HG03571 (cell line): ENCODE data around the gene ROBO1.

Experiments
- ATAC-seq: cut with Tn5 transposase; IDR thresholded peaks from one replicate; pipeline ENCODE4 v1.9.1; 2021; ENCODE audit not compliant: unreplicated experiment

ROBO1 gene

GRCh38 chr3:79097964-79098660, 669.7 kb downstream of the ROBO1 start:
- no peak for ATAC-seq

GRCh38 chr3:79094654-79095053, 673.1 kb downstream of the ROBO1 start:
- no peak for ATAC-seq

- ATAC-seq, result peak; percentile 89
Measured at GRCh38 chr3:79086514-79086913, 681.3 kb downstream of the ROBO1 start.

DNA sequence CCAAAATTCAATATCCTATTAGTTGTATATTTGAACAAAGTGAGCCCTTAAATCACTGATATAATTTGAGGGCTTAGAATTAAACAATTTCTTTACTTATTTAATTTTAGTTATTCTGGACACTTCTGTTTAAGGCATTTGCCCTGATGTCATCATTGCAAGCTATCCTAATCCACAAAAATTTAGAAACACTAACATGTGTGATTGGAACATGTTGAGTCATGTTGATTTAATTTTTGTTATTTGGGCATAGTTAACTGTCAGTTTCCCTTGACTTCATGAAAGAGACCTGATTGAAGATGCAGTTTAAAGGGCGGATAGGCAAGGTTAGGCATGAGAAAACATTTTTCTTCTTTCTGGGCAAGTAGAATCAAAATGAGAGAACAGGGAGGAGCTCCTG, 682.6 kb downstream of the ROBO1 start:
- no peak for ATAC-seq

DNA sequence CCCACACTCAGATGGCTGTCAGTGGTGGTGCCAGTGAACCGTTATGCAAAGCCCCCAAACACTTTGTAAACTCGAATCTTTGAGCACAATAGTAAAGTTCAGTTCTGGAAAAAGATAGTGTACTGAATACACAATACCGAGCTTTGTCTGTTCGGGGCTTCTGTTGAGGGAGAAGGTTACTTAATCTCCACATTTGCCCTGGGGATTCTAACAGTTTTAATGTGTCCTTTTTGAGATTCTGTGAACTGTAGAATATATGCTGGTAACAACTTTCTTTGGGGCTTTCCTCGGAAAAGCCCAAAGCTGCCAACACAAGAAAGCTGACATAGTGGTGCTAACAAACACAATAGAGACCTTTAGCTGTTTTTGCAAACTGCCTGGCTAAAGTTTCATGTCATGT, 686.5 kb downstream of the ROBO1 start:
- ATAC-seq, result no peak

DNA sequence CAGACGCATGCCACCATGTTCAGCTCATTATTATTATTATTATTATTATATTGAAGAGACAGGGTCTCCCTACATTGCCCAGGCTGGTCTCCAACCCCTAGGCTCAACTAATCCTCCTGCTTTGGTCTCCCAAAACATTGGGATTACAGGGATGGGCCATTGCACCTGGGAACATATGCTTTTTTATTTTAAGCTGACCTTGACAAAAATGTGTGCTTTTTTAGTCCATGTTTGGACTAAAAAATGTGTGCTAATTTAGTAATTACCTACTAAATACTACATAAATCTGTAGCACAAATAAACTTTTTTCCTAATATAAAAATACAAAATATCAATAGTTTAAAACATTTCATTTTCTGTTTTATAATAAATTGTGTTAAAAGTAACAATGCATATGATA, 693.2 kb downstream of the ROBO1 start:
- ATAC-seq, result no peak

DNA sequence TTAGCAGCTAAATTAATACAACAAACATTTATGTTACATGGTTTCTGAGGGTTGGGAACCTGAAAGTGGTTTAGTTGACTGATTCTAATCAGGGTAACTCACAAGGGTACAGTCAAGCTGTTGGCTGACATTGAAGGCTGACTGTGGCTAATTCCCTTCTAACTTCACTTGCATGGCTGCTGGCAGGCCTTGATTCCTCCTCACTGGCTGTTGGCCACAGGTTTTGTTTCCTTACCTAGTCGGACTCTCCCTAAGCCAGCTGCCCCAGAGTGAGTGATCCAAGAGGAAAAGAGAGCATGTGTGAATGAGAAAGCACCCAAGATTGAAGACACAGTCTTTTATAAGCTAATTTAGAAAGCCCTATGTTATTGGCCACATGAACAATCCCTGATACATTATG, 700.1 kb downstream of the ROBO1 start:
- no peak for ATAC-seq

GRCh38 chr3:79066481-79066880, 701.3 kb downstream of the ROBO1 start:
- no peak for ATAC-seq

- ATAC-seq, result no peak
Measured at GRCh38 chr3:79063624-79064023, 704.2 kb downstream of the ROBO1 start.

GRCh38 chr3:79057756-79058155, 710.0 kb downstream of the ROBO1 start:
- ATAC-seq, result no peak

DNA sequence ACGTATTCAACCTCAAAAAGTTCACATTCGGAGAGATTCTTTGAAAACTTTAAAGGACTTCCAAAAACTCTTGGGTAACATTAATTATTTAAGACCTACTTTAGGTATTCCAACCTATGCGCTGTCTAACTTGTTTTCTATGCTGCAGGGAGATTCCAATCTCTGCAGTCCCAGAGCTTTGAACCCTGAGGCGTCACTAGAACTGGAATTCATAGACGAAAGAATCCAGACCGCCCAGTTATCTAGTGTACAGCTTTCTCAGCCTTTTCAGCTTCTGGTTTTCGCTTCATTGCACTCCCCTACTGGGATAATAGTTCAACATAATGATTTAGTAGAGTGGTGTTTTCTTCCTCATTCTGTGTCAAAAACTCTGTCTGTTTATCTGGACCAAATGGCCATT, 711.3 kb downstream of the ROBO1 start:
- ATAC-seq, result no peak

DNA sequence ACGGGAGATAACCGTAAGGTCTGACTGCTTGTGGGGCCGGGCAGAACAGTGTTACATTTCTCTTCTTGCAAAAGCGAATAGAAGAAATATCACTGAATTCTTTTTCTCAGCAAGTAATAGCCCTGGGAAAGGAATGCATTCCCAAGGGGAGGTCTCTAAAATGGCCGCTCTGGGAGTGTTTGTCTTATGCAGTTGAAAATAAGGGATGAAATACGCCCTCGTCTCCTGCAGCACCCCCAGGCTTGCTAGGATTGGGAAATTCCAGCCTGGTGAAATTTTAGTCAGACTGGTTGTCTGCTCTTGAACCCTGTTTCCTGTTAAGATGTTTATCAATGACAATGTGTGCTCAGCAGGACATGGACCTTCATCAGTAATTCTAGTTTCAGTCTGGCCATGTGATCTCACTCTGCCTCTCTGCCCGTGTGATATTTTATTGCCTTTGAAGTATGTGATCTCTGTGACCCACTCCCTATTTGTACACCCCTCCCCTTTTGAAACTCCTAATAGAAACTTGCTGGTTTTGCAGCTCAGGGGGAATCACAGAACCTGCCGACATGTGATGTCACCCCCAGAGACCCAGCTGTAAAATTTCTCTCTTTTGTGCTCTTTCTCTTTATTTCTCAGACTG, 715.6 kb downstream of the ROBO1 start:
- ATAC-seq, result no peak

DNA sequence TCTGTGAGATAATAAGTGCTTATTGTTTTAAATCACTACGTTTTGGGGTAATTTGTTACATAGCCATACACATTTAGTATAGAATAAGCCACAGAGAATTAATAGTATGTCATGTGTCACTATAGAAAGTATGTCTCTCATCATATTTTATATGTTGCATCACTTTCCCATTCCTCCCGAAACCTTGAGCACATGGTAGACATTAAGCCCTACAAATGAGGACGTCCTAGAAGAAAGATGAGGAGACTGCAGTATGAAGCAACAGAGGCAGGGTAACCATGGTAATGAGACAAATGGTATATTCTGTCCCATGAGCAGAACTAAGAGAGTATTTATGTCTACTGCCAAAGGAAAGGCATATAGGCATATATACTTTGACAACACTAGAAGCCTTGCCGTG, 720.2 kb downstream of the ROBO1 start:
- no peak for ATAC-seq

DNA sequence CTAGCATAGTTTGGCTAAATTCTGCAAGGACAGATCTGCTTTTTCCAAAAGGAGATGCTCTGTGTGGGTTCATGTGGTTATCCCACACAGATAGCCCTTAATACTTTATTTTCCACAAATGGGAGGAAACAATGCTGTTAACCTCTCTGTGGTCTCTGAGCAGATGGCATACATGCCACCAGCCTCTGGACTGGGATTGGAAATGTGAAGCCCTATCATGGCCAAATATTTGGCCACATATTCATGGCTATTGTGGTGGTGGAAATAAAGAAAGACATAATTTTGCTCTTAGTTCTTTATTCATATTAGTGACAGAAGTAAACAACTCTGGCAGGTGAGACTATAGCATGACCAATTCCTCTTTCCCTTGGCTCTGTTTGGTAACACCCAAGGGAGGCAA, 726.2 kb downstream of the ROBO1 start:
- ATAC-seq, result no peak

DNA sequence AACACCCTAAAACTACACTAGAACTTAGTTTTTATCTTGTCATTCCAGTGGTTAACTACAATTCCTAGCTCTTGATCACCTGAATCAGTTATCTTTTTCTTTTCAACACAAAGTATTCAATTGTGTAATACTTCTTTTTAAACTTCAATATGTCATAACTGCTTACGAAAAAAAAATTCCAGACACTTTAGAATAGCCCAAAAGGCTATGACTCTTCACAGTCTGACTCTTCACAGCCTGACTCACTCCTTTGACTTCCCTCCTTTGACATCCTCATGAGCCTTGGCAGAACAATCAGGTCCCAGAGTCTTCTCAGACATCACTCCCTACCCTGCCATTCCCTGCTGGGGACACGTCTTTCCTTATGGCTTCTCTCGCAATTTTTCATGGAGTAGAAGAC, 727.1 kb downstream of the ROBO1 start:
- no peak for ATAC-seq

- no peak for ATAC-seq
Measured at GRCh38 chr3:79040091-79040490, 727.7 kb downstream of the ROBO1 start.

DNA sequence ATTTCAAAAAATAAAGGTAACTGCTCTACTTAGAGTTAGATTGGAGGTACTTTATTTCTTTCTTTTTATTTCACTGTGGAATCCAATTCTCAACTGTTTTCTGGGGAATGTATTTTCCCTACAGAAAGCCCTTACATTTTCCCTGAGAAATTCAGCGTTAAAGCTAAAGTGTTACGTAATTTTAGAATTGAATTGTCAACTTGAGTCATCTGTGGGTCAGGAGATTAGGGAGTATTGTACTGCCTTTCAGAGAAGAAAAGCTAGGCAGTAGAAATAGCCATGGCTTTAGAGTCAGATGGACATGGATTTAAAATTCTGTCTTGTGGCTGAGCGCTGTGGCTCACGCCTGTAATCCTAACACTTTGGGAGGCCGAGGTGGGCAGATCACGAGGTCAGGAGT, 728.6 kb downstream of the ROBO1 start:
- no peak for ATAC-seq

DNA sequence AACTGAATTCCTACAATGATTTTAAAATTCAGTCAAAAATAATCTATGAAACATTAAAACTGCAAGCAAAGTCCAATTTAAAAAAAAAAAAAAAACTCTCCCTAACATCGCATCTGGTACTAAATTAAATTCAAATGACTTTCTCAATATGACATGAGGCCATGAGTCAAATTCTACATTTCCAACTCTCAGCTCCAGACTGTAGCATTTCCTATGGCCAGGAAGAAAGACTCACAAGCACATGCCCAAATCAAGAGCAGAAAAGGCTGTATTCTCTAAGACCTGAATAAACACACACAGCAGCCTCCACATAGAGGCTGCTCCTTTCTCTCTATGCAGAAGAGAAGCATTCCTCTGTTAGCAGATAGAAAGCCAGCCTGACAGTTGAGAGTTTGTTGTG, 729.2 kb downstream of the ROBO1 start:
- no peak for ATAC-seq

DNA sequence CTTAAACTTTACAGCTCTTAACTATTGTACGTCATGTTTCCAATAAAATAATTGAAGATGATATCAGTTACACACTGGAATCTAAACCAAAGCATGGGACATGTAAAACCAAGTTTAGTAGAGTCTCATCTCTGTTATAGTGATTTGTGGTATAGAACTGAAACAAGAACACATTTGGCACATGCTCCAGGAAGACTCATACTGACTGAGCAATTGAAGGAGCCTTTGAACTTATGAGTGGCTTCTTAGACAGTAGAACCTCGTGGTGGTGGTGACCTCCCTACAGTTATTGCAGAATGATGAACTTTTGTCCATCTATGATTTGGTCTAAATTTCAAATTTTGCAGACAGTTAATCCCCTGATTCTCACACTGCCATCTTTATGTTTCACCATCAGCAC, 729.7 kb downstream of the ROBO1 start:
- no peak for ATAC-seq

DNA sequence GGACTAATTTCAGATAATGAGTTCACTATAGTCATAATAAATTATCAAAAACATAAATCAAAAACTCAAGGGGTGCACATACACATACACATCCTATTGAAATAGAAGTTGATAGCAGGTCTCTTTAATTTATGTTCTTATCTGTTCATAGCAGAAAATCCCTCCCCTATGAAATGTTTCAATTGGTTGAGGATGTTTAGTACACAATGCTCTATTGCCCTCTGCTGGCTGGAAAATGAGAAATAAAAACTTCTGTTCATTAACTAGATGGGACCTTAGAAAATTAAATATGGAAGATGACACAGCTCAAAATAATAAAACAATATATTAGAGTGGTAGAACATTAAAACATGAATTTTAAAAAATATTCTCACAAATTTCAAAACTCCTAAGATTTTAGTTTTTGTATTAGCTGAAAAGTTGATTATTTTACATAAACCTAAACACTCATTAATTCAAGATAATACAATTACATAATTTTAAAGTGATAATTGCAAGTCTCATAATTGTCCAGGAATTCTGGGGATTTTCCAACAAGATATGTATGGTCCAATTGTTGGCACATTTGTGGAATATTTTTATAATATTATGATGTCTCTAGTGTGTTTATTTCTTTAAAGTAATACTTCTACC, 735.0 kb downstream of the ROBO1 start:
- ATAC-seq, result no peak

- ATAC-seq, result no peak
Measured at GRCh38 chr3:79030157-79030556, 737.6 kb downstream of the ROBO1 start.

DNA sequence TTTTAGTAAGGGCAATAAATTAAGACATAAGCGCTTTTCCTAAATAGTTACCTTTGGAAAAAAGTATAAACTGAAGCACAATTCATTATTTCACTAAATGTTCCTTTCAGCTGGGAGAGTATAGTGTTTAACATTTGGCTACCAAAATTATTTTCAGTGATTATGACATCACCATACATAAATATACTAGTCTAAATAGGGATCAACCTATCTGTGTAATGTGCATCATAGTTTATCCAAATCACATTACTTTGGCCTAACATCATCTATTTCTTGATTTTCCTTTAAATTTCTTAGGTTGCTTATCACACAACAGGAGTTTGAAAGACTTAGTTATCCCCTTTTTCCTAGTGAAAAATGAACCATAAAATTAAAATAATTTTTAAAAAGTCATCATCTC, 738.9 kb downstream of the ROBO1 start:
- ATAC-seq, result no peak

- no peak for ATAC-seq
Measured at GRCh38 chr3:79027593-79027992, 740.2 kb downstream of the ROBO1 start.
